ENCODE data around the gene ETV1.
"Not testable (repeated sequence)": the region's sequence is repeated elsewhere in the genome, so short reads cannot be mapped to it uniquely, and the experiment has no call there.

Gene ETV1

GRCh38 chr7:13918333-13918732, 71.1 kb downstream of the ETV1 start:
- not testable (repeated sequence) for H3K4me1 ChIP-seq (ENCODE audit: insufficient read depth, low read length); H3K9ac ChIP-seq (ENCODE audit: low read length); H3K27me3 ChIP-seq (ENCODE audit: control insufficient read depth in 1 of 2, insufficient read depth in 2 of 2, low read length in 2 of 2); H3K27ac ChIP-seq (ENCODE audit: low read depth, low read length); H3K9me3 ChIP-seq (ENCODE audit: low read length); H3K36me3 ChIP-seq (ENCODE audit: insufficient read depth, low read length); H3K4me3 ChIP-seq (ENCODE audit: low read depth in 1 of 2, low read length in 2 of 2)

GRCh38 chr7:13917103-13917502, 72.4 kb downstream of the ETV1 start:
- not testable (repeated sequence) for H3K4me1 ChIP-seq (ENCODE audit: insufficient read depth, low read length); H3K4me3 ChIP-seq (ENCODE audit: low read depth in 1 of 2, low read length in 2 of 2); H3K9me3 ChIP-seq (ENCODE audit: low read length); H3K9ac ChIP-seq (ENCODE audit: low read length); H3K27ac ChIP-seq (ENCODE audit: low read depth, low read length); H3K36me3 ChIP-seq (ENCODE audit: insufficient read depth, low read length); H3K27me3 ChIP-seq (ENCODE audit: control insufficient read depth in 1 of 2, insufficient read depth in 2 of 2, low read length in 2 of 2)

DNA sequence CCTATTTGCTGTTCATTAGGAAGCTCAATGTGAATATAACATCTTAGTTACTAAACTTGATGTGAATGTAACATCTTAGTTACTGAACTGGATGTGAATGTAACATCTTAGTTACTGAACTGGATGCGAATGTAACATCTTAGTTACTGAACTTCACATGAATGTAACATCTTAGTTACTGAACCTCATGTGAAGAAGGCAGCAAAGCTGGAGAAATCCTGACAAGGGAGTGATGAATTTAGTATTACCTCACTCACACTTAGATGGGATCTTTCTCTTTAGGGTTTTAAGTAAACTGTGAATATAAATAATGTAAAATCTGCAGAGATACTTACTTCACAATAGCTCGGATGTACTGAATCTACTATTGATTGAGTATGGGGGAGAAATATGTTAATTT, 73.6 kb downstream of the ETV1 start:
- H3K27ac ChIP-seq (ENCODE audit: low read depth, low read length): no peak overlapping the region

GRCh38 chr7:13912715-13913278, 76.7 kb downstream of the ETV1 start:
- Histone ChIP-seq H3K36me3 (ENCODE audit: insufficient read depth, low read length) (no peaks in the 10 kb centered on the region), H3K4me3 (ENCODE audit: low read depth in 1 of 2, low read length in 2 of 2) (no peak overlapping the region), H3K27ac (ENCODE audit: low read depth, low read length) (no peak overlapping the region), H3K4me1 (ENCODE audit: insufficient read depth, low read length) (no peaks in the 10 kb centered on the region), H3K27me3 (ENCODE audit: control insufficient read depth in 1 of 2, insufficient read depth in 2 of 2, low read length in 2 of 2) (no peaks in the 10 kb centered on the region), H3K9ac (ENCODE audit: low read length) (no peak overlapping the region), H3K9me3 (ENCODE audit: low read length) (no peaks in the 10 kb centered on the region)

More for the DNA sequence above, 73.6 kb downstream of the ETV1 start:
- no peak overlapping the region for H3K9ac ChIP-seq (ENCODE audit: low read length)
- H3K4me1 ChIP-seq (ENCODE audit: insufficient read depth, low read length): no peaks in the 10 kb centered on the region
- H3K36me3 ChIP-seq (ENCODE audit: insufficient read depth, low read length): no peaks in the 10 kb centered on the region
- H3K27me3 ChIP-seq (ENCODE audit: control insufficient read depth in 1 of 2, insufficient read depth in 2 of 2, low read length in 2 of 2): no peaks in the 10 kb centered on the region
- no peak overlapping the region for H3K4me3 ChIP-seq (ENCODE audit: low read depth in 1 of 2, low read length in 2 of 2)
- H3K9me3 ChIP-seq (ENCODE audit: low read length): no peaks in the 10 kb centered on the region

DNA sequence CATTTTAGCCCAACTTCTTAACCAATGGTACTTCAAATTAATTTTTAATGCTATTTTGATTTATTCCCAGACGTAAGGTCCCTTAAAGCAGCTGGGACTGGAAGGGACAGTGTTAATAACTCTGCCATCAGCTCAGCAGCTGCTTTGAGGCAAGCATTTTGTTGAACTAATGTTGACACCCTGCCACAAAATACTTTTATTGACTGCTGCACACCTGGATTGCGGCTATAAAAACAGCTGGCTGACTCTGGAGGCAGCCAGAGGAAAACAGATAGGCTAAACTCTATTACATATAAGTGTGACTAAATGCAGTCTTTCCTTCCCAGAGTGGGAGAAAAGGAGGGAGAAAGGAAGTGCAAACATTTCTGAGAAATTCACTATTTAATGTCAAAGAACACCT, 77.6 kb downstream of the ETV1 start:
- Histone ChIP-seq H3K9ac (ENCODE audit: low read length) (no peak overlapping the region), H3K4me1 (ENCODE audit: insufficient read depth, low read length) (no peaks in the 10 kb centered on the region), H3K27ac (ENCODE audit: low read depth, low read length) (no peak overlapping the region), H3K36me3 (ENCODE audit: insufficient read depth, low read length) (no peaks in the 10 kb centered on the region), H3K9me3 (ENCODE audit: low read length) (no peaks in the 10 kb centered on the region), H3K4me3 (ENCODE audit: low read depth in 1 of 2, low read length in 2 of 2) (no peak overlapping the region), H3K27me3 (ENCODE audit: control insufficient read depth in 1 of 2, insufficient read depth in 2 of 2, low read length in 2 of 2) (no peaks in the 10 kb centered on the region)

- Histone ChIP-seq H3K9ac (ENCODE audit: low read length) (no peak overlapping the region), H3K4me1 (ENCODE audit: insufficient read depth, low read length) (no peaks in the 10 kb centered on the region), H3K36me3 (ENCODE audit: insufficient read depth, low read length) (no peaks in the 10 kb centered on the region), H3K4me3 (ENCODE audit: low read depth in 1 of 2, low read length in 2 of 2) (no peak overlapping the region), H3K9me3 (ENCODE audit: low read length) (no peaks in the 10 kb centered on the region), H3K27me3 (ENCODE audit: control insufficient read depth in 1 of 2, insufficient read depth in 2 of 2, low read length in 2 of 2) (no peaks in the 10 kb centered on the region), H3K27ac (ENCODE audit: low read depth, low read length) (no peak overlapping the region)
These were observed 78.5 kb downstream of the ETV1 start for GRCh38 chr7:13910805-13911551.

- no peaks in the 10 kb centered on the region for H3K9me3 ChIP-seq (ENCODE audit: low read length)
- H3K4me3 ChIP-seq (ENCODE audit: low read depth in 1 of 2, low read length in 2 of 2): no peak overlapping the region
- H3K4me1 ChIP-seq (ENCODE audit: insufficient read depth, low read length): no peaks in the 10 kb centered on the region
- H3K27ac ChIP-seq (ENCODE audit: low read depth, low read length): no peak overlapping the region
- H3K9ac ChIP-seq (ENCODE audit: low read length): no peak overlapping the region
- no peaks in the 10 kb centered on the region for H3K27me3 ChIP-seq (ENCODE audit: control insufficient read depth in 1 of 2, insufficient read depth in 2 of 2, low read length in 2 of 2)
- no peaks in the 10 kb centered on the region for H3K36me3 ChIP-seq (ENCODE audit: insufficient read depth, low read length)
These were observed 80.6 kb downstream of the ETV1 start for GRCh38 chr7:13908667-13909397.

- H3K27ac ChIP-seq (ENCODE audit: low read depth, low read length): no peak overlapping the region
- H3K9me3 ChIP-seq (ENCODE audit: low read length): no peaks in the 10 kb centered on the region
- no peaks in the 10 kb centered on the region for H3K4me1 ChIP-seq (ENCODE audit: insufficient read depth, low read length)
- no peaks in the 10 kb centered on the region for H3K27me3 ChIP-seq (ENCODE audit: control insufficient read depth in 1 of 2, insufficient read depth in 2 of 2, low read length in 2 of 2)
- no peaks in the 10 kb centered on the region for H3K36me3 ChIP-seq (ENCODE audit: insufficient read depth, low read length)
- H3K4me3 ChIP-seq (ENCODE audit: low read depth in 1 of 2, low read length in 2 of 2): no peak overlapping the region
- H3K9ac ChIP-seq (ENCODE audit: low read length): no peak overlapping the region
These were observed 81.6 kb downstream of the ETV1 start for GRCh38 chr7:13907831-13908230.

GRCh38 chr7:13904689-13905088, 84.8 kb downstream of the ETV1 start:
- no peaks in the 10 kb centered on the region for H3K4me1 ChIP-seq (ENCODE audit: insufficient read depth, low read length)
- no peaks in the 10 kb centered on the region for H3K27me3 ChIP-seq (ENCODE audit: control insufficient read depth in 1 of 2, insufficient read depth in 2 of 2, low read length in 2 of 2)
- H3K4me3 ChIP-seq (ENCODE audit: low read depth in 1 of 2, low read length in 2 of 2): no peak overlapping the region
- H3K36me3 ChIP-seq (ENCODE audit: insufficient read depth, low read length): no peaks in the 10 kb centered on the region
- no peaks in the 10 kb centered on the region for H3K9me3 ChIP-seq (ENCODE audit: low read length)
- H3K27ac ChIP-seq (ENCODE audit: low read depth, low read length): no peak overlapping the region
- H3K9ac ChIP-seq (ENCODE audit: low read length): no peak overlapping the region

- Histone ChIP-seq H3K27ac (ENCODE audit: low read depth, low read length) (no peak overlapping the region), H3K9ac (ENCODE audit: low read length) (no peak overlapping the region), H3K4me1 (ENCODE audit: insufficient read depth, low read length) (no peaks in the 10 kb centered on the region), H3K4me3 (ENCODE audit: low read depth in 1 of 2, low read length in 2 of 2) (no peak overlapping the region), H3K27me3 (ENCODE audit: control insufficient read depth in 1 of 2, insufficient read depth in 2 of 2, low read length in 2 of 2) (no peaks in the 10 kb centered on the region), H3K9me3 (ENCODE audit: low read length) (no peaks in the 10 kb centered on the region), H3K36me3 (ENCODE audit: insufficient read depth, low read length) (no peaks in the 10 kb centered on the region)
These were observed 85.5 kb downstream of the ETV1 start for GRCh38 chr7:13904007-13904406.

DNA sequence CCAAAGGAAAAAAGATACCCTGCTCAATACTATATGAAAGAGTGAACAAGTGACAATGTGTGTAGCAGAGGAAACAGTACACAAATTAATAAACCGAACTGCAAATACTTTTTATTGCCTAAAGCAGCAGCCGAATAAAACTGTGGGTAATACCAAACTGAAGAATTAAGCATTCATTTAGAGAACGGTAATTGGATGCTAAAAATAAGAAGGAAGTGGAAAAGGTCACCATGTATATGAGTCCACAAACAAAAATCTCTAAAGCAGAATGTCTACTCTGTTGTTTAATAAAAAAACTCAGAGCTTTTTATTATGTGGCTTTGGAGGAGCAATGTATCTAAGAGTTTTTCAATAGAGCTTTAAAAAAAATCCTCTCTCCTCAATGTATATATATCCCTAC, 87.9 kb downstream of the ETV1 start:
- no peaks in the 10 kb centered on the region for H3K36me3 ChIP-seq (ENCODE audit: insufficient read depth, low read length)
- no peak overlapping the region for H3K9ac ChIP-seq (ENCODE audit: low read length)
- H3K4me1 ChIP-seq (ENCODE audit: insufficient read depth, low read length): no peaks in the 10 kb centered on the region
- no peaks in the 10 kb centered on the region for H3K9me3 ChIP-seq (ENCODE audit: low read length)
- no peak overlapping the region for H3K4me3 ChIP-seq (ENCODE audit: low read depth in 1 of 2, low read length in 2 of 2)
- no peak overlapping the region for H3K27ac ChIP-seq (ENCODE audit: low read depth, low read length)
- no peaks in the 10 kb centered on the region for H3K27me3 ChIP-seq (ENCODE audit: control insufficient read depth in 1 of 2, insufficient read depth in 2 of 2, low read length in 2 of 2)
